ENCODE results near the gene NUP35.

NUP35 gene

GRCh38 chr2:183204397-183204796 is 80.2 kb downstream of the NUP35 start:
- DNase-seq: no peak
- WGBS (ENCODE audit: extremely low coverage, insufficient coverage, insufficient read length): no CpG with 5 or more reads among the region's 1 CpG

DNA sequence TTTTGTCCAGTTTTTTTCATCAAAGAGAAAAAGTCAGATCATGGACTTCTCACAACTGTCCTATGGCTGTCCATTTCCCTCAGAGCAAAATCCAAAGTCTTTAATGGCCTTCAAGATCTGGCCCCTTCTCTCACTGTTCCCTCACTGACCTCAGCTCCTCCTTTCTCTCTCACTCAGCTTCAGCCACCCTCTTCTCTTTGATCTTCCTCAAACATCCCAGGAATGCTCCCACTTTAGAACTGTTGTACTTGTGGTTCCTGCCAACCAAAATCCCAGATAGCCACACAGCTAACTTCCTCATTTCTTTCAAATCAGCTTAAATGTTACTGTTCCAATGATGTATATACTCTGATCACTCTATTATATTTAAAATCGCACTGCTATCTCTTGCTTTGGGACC is 82.9 kb downstream of the NUP35 start:
- no peak overlapping the region for H4K91ac ChIP-seq (ENCODE audit: low read depth, low read length)
- H3K4me3 ChIP-seq (ENCODE audit: low read depth, low read length): no peak overlapping the region
- H3K9ac ChIP-seq (ENCODE audit: low read length): no peak overlapping the region
- H3K4ac ChIP-seq (ENCODE audit: low read depth, low read length): no peak overlapping the region
- no peak overlapping the region for H3K18ac ChIP-seq (ENCODE audit: low read length)
- no peaks in the 10 kb centered on the region for H3K79me1 ChIP-seq (ENCODE audit: low read length)
- no peak overlapping the region for H2BK5ac ChIP-seq (ENCODE audit: low read depth, low read length, poor library complexity)
- H3K36me3 ChIP-seq (ENCODE audit: control insufficient read depth in 1 of 2, insufficient read depth in 2 of 2, low read length in 2 of 2): no peaks in the 10 kb centered on the region
- H2BK120ac ChIP-seq (ENCODE audit: insufficient read depth, low read length, poor library complexity): no peak overlapping the region
- DNase-seq: no peak
- no peak overlapping the region for H3K23ac ChIP-seq (ENCODE audit: low read length)
- WGBS (ENCODE audit: extremely low coverage, insufficient coverage, insufficient read length): no CpG with 5 or more reads among the region's 1 CpG
- no peak overlapping the region for H4K12ac ChIP-seq (ENCODE audit: low read depth, low read length)
- H3K4me2 ChIP-seq (ENCODE audit: low read length): no peak overlapping the region
- H3K79me2 ChIP-seq (ENCODE audit: control insufficient read depth, insufficient read depth, low read length, poor library complexity): no peaks in the 10 kb centered on the region
- H4K8ac ChIP-seq (ENCODE audit: low read depth, low read length): no peak overlapping the region
- no peak overlapping the region for H3K14ac ChIP-seq (ENCODE audit: low read length)
- H3K27ac ChIP-seq (ENCODE audit: low read depth, low read length): no peak overlapping the region
- H3K9me3 ChIP-seq (ENCODE audit: insufficient read depth, low read depth, low read length): no peaks in the 10 kb centered on the region
- H2AFZ ChIP-seq (ENCODE audit: insufficient read depth, low read length, poor library complexity): no peak overlapping the region
- H3K27me3 ChIP-seq (ENCODE audit: insufficient read depth, low read length): no peaks in the 10 kb centered on the region
- H2AK5ac ChIP-seq (ENCODE audit: low read length): no peak overlapping the region
- no peak overlapping the region for H2BK12ac ChIP-seq (ENCODE audit: low read length)
- peaks cover 3 to 5% of the 10 kb centered on the region in 2 experiments for H3K4me1 ChIP-seq (ENCODE audit: control insufficient read depth in 1 of 2, insufficient read depth in 2 of 2, low read length in 2 of 2)

More at GRCh38 chr2:183204397-183204796, 80.2 kb downstream of the NUP35 start:
- Histone ChIP-seq H2BK12ac (ENCODE audit: low read length) (no peak overlapping the region), H3K27me3 (ENCODE audit: insufficient read depth, low read length) (no peaks in the 10 kb centered on the region), H3K36me3 (ENCODE audit: control insufficient read depth in 1 of 2, insufficient read depth in 2 of 2, low read length in 2 of 2) (no peaks in the 10 kb centered on the region), H4K12ac (ENCODE audit: low read depth, low read length) (no peak overlapping the region), H3K23ac (ENCODE audit: low read length) (no peak overlapping the region), H3K9ac (ENCODE audit: low read length) (no peak overlapping the region), H3K4me3 (ENCODE audit: low read depth, low read length) (no peak overlapping the region), H3K27ac (ENCODE audit: low read depth, low read length) (no peak overlapping the region), H3K18ac (ENCODE audit: low read length) (no peak overlapping the region), H3K4ac (ENCODE audit: low read depth, low read length) (no peak overlapping the region), H3K14ac (ENCODE audit: low read length) (no peak overlapping the region), H4K8ac (ENCODE audit: low read depth, low read length) (no peak overlapping the region), H2BK5ac (ENCODE audit: low read depth, low read length, poor library complexity) (no peak overlapping the region), H3K9me3 (ENCODE audit: insufficient read depth, low read depth, low read length) (no peaks in the 10 kb centered on the region), H2BK120ac (ENCODE audit: insufficient read depth, low read length, poor library complexity) (no peak overlapping the region), H3K4me1 (ENCODE audit: control insufficient read depth in 1 of 2, insufficient read depth in 2 of 2, low read length in 2 of 2) (peaks cover 3 to 5% of the 10 kb centered on the region in 2 experiments), H3K4me2 (ENCODE audit: low read length) (no peak overlapping the region), H3K79me2 (ENCODE audit: control insufficient read depth, insufficient read depth, low read length, poor library complexity) (no peaks in the 10 kb centered on the region), H2AK5ac (ENCODE audit: low read length) (no peak overlapping the region), H2AFZ (ENCODE audit: insufficient read depth, low read length, poor library complexity) (no peak overlapping the region), H4K91ac (ENCODE audit: low read depth, low read length) (no peak overlapping the region), H3K79me1 (ENCODE audit: low read length) (no peaks in the 10 kb centered on the region)

DNA sequence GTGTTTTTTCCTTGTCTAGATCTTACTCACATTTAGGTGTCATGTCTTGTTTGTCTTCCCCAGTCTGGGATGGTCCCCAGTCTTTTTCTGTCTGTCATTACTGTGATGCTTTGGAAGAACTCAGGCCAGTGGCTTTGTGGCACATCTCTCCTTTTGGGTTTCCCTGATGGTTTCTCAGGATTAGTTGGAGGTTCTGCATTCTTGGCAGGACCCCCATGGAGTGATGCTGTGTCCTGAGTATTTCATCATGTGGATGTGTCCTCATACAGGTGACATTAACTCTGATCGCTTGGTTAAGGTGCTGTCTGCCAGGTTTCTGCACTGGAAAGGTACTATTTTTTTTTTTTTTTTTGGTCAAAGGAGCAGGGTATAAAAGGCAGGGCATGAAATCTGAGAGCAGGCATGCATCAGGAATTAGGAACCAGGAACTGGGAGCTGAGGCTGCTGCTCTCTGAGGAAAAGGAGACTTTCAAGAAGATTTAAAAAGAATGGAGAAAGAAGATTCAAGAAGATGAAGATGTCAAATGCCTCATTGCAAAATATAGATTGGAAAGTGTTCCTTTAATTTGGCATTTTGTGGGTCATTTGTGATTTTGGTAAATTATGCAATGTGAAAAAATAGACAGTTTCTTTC is 85.3 kb downstream of the NUP35 start:
- no peaks in the 10 kb centered on the region for H3K79me1 ChIP-seq (ENCODE audit: low read length)
- no CpG with 5 or more reads among the region's 1 CpG for WGBS (ENCODE audit: extremely low coverage, insufficient coverage, insufficient read length)
- no peak for DNase-seq

More for the DNA sequence above, 85.3 kb downstream of the NUP35 start:
- Histone ChIP-seq H2BK120ac (ENCODE audit: insufficient read depth, low read length, poor library complexity) (no peak overlapping the region), H3K14ac (ENCODE audit: low read length) (no peak overlapping the region), H3K79me2 (ENCODE audit: control insufficient read depth, insufficient read depth, low read length, poor library complexity) (no peaks in the 10 kb centered on the region), H2BK12ac (ENCODE audit: low read length) (no peak overlapping the region), H3K4me2 (ENCODE audit: low read length) (no peak overlapping the region), H3K23ac (ENCODE audit: low read length) (no peak overlapping the region), H4K91ac (ENCODE audit: low read depth, low read length) (no peak overlapping the region), H3K27me3 (ENCODE audit: insufficient read depth, low read length) (no peaks in the 10 kb centered on the region), H2BK5ac (ENCODE audit: low read depth, low read length, poor library complexity) (no peak overlapping the region), H4K8ac (ENCODE audit: low read depth, low read length) (no peak overlapping the region), H4K12ac (ENCODE audit: low read depth, low read length) (no peak overlapping the region), H3K18ac (ENCODE audit: low read length) (no peak overlapping the region), H3K27ac (ENCODE audit: low read depth, low read length) (no peak overlapping the region), H3K36me3 (ENCODE audit: control insufficient read depth in 1 of 2, insufficient read depth in 2 of 2, low read length in 2 of 2) (no peaks in the 10 kb centered on the region), H3K9me3 (ENCODE audit: insufficient read depth, low read depth, low read length) (no peaks in the 10 kb centered on the region), H2AFZ (ENCODE audit: insufficient read depth, low read length, poor library complexity) (no peak overlapping the region), H3K4ac (ENCODE audit: low read depth, low read length) (no peak overlapping the region), H3K9ac (ENCODE audit: low read length) (no peak overlapping the region), H2AK5ac (ENCODE audit: low read length) (no peak overlapping the region), H3K4me3 (ENCODE audit: low read depth, low read length) (no peak overlapping the region), H3K4me1 (ENCODE audit: control insufficient read depth in 1 of 2, insufficient read depth in 2 of 2, low read length in 2 of 2) (peaks cover 3 to 5% of the 10 kb centered on the region in 2 experiments)
